Vagina (tissue), 2 donors: ENCODE data around the gene ZRSR2.

ENCODE experiments used
- POLR2A ChIP-seq, 2 donors: fragments of 450-650 bp; IDR thresholded peaks; one replicate each; pipeline ENCODE4 v1.6.1; 2017; ENCODE audit warnings: antibody characterized with exemption in 2 of 2, mild to moderate bottlenecking in 2 of 2, moderate library complexity in 2 of 2
- POLR2AphosphoS5 ChIP-seq, 2 donors: sonication (generic); formaldehyde crosslinking; IDR thresholded peaks; one replicate each; pipeline ENCODE4 v1.9.0; 2017; ENCODE audit warnings: antibody characterized with exemption in 2 of 2, mild to moderate bottlenecking in 2 of 2, low read depth in 1 of 2; ENCODE audit not compliant: insufficient read depth in 1 of 2
- TF ChIP-seq, protein P1 (sequence below), 3 experiments: fragments of 450-650 bp in 2 of 3; fragments of 200-600 bp in 1 of 3; sonication (generic) in 1 of 3; IDR thresholded peaks; one replicate each; pipeline ENCODE4 v1.5.1; 2017 to 2019; ENCODE audit warnings: antibody characterized with exemption in 3 of 3, mild to moderate bottlenecking in 2 of 3, moderate library complexity in 2 of 3

DNA sequence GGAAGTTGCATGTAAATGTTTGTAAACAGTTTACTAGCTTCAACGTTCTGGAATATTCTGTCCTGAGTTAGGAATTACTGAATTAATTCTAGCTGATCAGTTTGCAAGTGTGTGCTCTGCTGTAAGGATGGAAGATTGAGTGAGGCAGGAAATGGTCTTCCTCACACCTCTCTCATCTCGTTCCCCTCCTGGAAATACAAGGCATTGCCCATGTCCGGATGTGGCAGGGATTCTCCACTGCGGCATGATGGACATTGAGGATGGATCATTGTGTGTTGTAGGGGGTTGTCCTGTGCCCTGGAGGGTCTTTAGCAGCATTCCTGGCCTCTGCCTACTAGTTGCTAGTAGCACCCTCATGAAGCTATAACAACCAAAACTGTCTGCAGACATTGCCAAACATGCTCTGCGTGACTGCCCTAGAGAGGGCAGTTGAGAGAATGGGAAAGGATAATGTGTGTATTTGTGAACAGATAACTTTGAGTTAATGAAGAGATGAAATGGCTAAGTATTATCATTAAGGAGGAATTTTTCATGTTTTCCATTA is 39.6 kb upstream of the ZRSR2 start:
- TF ChIP-seq, protein P1, sequence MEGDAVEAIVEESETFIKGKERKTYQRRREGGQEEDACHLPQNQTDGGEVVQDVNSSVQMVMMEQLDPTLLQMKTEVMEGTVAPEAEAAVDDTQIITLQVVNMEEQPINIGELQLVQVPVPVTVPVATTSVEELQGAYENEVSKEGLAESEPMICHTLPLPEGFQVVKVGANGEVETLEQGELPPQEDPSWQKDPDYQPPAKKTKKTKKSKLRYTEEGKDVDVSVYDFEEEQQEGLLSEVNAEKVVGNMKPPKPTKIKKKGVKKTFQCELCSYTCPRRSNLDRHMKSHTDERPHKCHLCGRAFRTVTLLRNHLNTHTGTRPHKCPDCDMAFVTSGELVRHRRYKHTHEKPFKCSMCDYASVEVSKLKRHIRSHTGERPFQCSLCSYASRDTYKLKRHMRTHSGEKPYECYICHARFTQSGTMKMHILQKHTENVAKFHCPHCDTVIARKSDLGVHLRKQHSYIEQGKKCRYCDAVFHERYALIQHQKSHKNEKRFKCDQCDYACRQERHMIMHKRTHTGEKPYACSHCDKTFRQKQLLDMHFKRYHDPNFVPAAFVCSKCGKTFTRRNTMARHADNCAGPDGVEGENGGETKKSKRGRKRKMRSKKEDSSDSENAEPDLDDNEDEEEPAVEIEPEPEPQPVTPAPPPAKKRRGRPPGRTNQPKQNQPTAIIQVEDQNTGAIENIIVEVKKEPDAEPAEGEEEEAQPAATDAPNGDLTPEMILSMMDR (IDR thresholded peaks at IDR 0.05) = no peak
- TF ChIP-seq POLR2A (IDR thresholded peaks at IDR 0.05) (no peak), POLR2AphosphoS5 (IDR thresholded peaks at IDR 0.05; ENCODE audit: insufficient read depth in 1 of 2, low read depth in 1 of 2) (no peak)
